AG04450 (cell line): ENCODE results near the gene GLI1. TPM values are rescaled to one million over a fixed set of nuclear protein-coding genes. Genes with fewer than 3 reads are reported as not detected.

Experiments used
- CTCF ChIA-PET: fragments of 300-600, 350-600 bp; formaldehyde crosslinking; extraction: SDS; loops from one replicate; lab custom pipeline; 2022; ENCODE audit warnings: antibody characterized with exemption, inconsistent platforms; lab: Charles Lee
- POLR2A ChIA-PET: fragments of 350-600 bp; formaldehyde crosslinking; extraction: SDS; loops from one replicate; lab custom pipeline; 2021; ENCODE audit warnings: antibody characterized with exemption, inconsistent platforms; lab: Yijun Ruan, JAX
- DNase-seq: peaks from one replicate; pipeline ENCODE4 v3.0.0-alpha.2; 2011; ENCODE audit warnings: low read depth, low spot score
- H3K27ac ChIP-seq: one replicate; pipeline ENCODE4 v1.5.1; 2012; ENCODE audit warnings: low read depth, low read length, control low read depth
- H3K27me3 ChIP-seq: one replicate; pipeline ENCODE4 v1.6.0; 2012; ENCODE audit warnings: low read length; ENCODE audit not compliant: control insufficient read depth, insufficient read depth
- H3K4me3 ChIP-seq: 2 replicates; pipeline ENCODE4 v1.5.1; 2011; ENCODE audit warnings: mild to moderate bottlenecking, low read depth, low read length, control low read depth
- H3K9me3 ChIP-seq: 2 replicates; pipeline ENCODE4 v1.5.1; 2012; ENCODE audit warnings: low read length; ENCODE audit not compliant: control insufficient read depth, insufficient read depth
- polyA plus RNA-seq: library from polyadenylated mRNA; depleted of rRNA; stranded (reverse); fragments of >200 nt; gene quantifications from 2 replicates; pipeline ENCODE4 v1.2.3, GENCODE V29; 2011; rRNA removed
- small RNA-seq: library from RNA; depleted of rRNA; stranded (forward); fragments of <200 nt; gene quantifications from one replicate; pipeline ENCODE3, GENCODE V24; 2012; ENCODE audit warnings: low read depth; ENCODE audit not compliant: insufficient read length
- TF ChIP-seq, protein P1 (sequence below): IDR thresholded peaks from 2 replicates; pipeline ENCODE4 v1.5.1; 2011; ENCODE audit warnings: low read depth, low read length, control low read depth, inconsistent platforms

Gene GLI1
- polyA plus RNA-seq, 1 experiment: 8.3 TPM

DNA sequence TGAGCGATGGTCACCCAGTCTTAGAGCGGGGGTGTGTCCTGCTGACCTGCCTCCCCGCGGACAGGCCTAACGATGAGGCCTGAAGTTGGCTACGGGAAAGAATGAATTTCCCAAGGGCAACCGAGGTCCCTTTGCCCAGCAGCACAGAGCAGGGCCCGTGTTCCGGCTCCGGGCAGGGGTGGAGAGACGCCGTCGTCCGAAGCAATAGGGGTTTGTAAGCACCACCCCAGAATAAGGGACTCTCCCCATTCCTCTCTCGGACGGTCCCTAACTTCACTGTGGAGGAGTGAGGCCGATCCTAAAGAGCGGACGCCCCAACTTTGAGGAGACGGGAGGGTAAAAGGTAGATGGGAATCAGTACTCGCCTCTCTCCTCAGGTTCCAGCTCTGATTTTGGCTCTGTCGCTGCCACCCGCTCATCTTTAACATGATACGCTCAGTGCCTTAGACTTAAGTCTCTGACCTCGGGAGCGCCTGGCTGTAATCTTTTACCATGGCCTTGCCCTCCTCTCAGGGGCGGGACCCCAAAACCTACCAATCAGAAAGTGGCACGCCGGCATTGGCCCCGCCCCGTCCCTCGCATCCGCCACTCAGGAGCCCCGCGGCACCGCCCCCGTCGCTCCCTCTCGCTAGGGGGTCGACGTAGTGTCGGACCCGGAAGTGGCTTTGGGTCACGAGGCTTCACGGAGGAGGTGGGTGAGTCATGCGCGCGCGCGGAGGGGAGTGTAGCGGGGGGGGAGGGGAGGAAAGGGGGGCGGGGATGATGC lies 60.7 kb downstream of the GLI1 start, which contains the start of gene DDIT3:
TSS of gene DDIT3 (minus strand) at position 462 of the 766 bp plus-strand sequence. CDS start 3,108 bp downstream, outside the sequence.
- POLR2A ChIA-PET: interaction anchor here (0.6 to 1.5 kb wide), 8 partner anchors 17 to 1357 kb away, joined by 3 to 10 read pairs (median 4); partner anchors contain the start of genes ARHGEF25 and DCTN2
- Histone ChIP-seq H3K4me3 (peak within 1 kb of the TSS; percentile 100), H3K27me3 (no peaks in the 10 kb centered on the region), H3K9me3 (peaks cover 5% of the 10 kb centered on the region; the same call in 1 of the 2 replicates), H3K27ac (peak within 1 kb of the TSS; percentile 98)
- CTCF ChIA-PET: interaction anchor here (1.1 kb wide), 1 partner anchor 62 kb away, joined by 5 read pairs; no protein-coding TSS in a partner anchor
- TF ChIP-seq, protein P1, sequence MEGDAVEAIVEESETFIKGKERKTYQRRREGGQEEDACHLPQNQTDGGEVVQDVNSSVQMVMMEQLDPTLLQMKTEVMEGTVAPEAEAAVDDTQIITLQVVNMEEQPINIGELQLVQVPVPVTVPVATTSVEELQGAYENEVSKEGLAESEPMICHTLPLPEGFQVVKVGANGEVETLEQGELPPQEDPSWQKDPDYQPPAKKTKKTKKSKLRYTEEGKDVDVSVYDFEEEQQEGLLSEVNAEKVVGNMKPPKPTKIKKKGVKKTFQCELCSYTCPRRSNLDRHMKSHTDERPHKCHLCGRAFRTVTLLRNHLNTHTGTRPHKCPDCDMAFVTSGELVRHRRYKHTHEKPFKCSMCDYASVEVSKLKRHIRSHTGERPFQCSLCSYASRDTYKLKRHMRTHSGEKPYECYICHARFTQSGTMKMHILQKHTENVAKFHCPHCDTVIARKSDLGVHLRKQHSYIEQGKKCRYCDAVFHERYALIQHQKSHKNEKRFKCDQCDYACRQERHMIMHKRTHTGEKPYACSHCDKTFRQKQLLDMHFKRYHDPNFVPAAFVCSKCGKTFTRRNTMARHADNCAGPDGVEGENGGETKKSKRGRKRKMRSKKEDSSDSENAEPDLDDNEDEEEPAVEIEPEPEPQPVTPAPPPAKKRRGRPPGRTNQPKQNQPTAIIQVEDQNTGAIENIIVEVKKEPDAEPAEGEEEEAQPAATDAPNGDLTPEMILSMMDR: no peak
- peak; percentile 98 for DNase-seq

- no peaks in the 10 kb centered on the region for H3K27me3 ChIP-seq
- ChIA-PET CTCF (interaction anchor here (0.7 kb wide), 1 partner anchor 80 kb away, joined by 6 read pairs; no protein-coding TSS in a partner anchor), POLR2A (no interaction called here)
- peak overlapping the region; percentile 13; the same call in 1 of the 2 replicates for H3K4me3 ChIP-seq
- H3K9me3 ChIP-seq: peaks cover 5% of the 10 kb centered on the region; the same call in 1 of the 2 replicates
- DNase-seq: no peak
- TF ChIP-seq, protein P1: no peak
- peak overlapping the region; percentile 98 for H3K27ac ChIP-seq
Observed at GRCh38 chr12:57521525-57522010, 62.0 kb downstream of the GLI1 start.

Small RNA genes within 50 kb of the gene (small RNA-seq; reads per million reads assigned to genes)
- gene MIR616: not detected
- gene RNU6-879P: not detected

Other genes with a start within 250 kb of the GLI1 start
- gene NXPH4, start 243.0 kb upstream of the GLI1 start, polyA plus RNA-seq: 0.79 and 1.0 TPM in 2 replicates
- 266 and 314 TPM in 2 replicates for gene SHMT2, start 230.1 kb upstream of the GLI1 start, polyA plus RNA-seq
- gene STAC3, start 208.6 kb upstream of the GLI1 start, polyA plus RNA-seq: 0.25 and 0.65 TPM in 2 replicates
- gene R3HDM2, start 28.7 kb upstream of the GLI1 start, polyA plus RNA-seq: 19.3 and 20.0 TPM in 2 replicates
- not detected in 2 replicates for gene INHBC, start 25.0 kb upstream of the GLI1 start, polyA plus RNA-seq
- gene INHBE, start 4.5 kb upstream of the GLI1 start, polyA plus RNA-seq: 10.8 TPM in 2 replicates
- gene ARHGAP9, start 20.1 kb downstream of the GLI1 start, polyA plus RNA-seq: 1.2 TPM in 2 replicates
- 236 and 252 TPM in 2 replicates for gene MARS1, start 28.3 kb downstream of the GLI1 start, polyA plus RNA-seq
- 64.9 and 69.0 TPM in 2 replicates for gene DDIT3, start 60.7 kb downstream of the GLI1 start, polyA plus RNA-seq
- gene MBD6, start 63.0 kb downstream of the GLI1 start, polyA plus RNA-seq: 3.3 and 4.9 TPM in 2 replicates
- 146 and 160 TPM in 2 replicates for gene DCTN2, start 87.4 kb downstream of the GLI1 start, polyA plus RNA-seq
- 0.38 and 0.45 TPM in 2 replicates for gene KIF5A, start 90.3 kb downstream of the GLI1 start, polyA plus RNA-seq
- gene PIP4K2C, start 131.4 kb downstream of the GLI1 start, polyA plus RNA-seq: 29.7 and 33.1 TPM in 2 replicates
- 24.8 and 32.0 TPM in 2 replicates for gene DTX3, start 145.0 kb downstream of the GLI1 start, polyA plus RNA-seq
- 23.4 and 26.0 TPM in 2 replicates for gene ARHGEF25, start 151.7 kb downstream of the GLI1 start, polyA plus RNA-seq
- gene B4GALNT1, start 173.4 kb downstream of the GLI1 start, polyA plus RNA-seq: 1.8 and 2.5 TPM in 2 replicates
- 309 and 310 TPM in 2 replicates for gene OS9, start 234.3 kb downstream of the GLI1 start, polyA plus RNA-seq